SK-N-MC (cell line): Measurements from ENCODE around the gene ITGAV.

Experiments
- EZH2 ChIP-seq: fragments of 200-600 bp; sonication (generic); IDR thresholded peaks from one replicate; pipeline ENCODE4 v1.6.1; 2017; ENCODE audit warnings: antibody characterized with exemption
- POLR2AphosphoS5 ChIP-seq: IDR thresholded peaks from 2 replicates; pipeline ENCODE4 v1.6.1; 2012; ENCODE audit warnings: mild to moderate bottlenecking, low read depth, low read length, borderline replicate concordance

DNA sequence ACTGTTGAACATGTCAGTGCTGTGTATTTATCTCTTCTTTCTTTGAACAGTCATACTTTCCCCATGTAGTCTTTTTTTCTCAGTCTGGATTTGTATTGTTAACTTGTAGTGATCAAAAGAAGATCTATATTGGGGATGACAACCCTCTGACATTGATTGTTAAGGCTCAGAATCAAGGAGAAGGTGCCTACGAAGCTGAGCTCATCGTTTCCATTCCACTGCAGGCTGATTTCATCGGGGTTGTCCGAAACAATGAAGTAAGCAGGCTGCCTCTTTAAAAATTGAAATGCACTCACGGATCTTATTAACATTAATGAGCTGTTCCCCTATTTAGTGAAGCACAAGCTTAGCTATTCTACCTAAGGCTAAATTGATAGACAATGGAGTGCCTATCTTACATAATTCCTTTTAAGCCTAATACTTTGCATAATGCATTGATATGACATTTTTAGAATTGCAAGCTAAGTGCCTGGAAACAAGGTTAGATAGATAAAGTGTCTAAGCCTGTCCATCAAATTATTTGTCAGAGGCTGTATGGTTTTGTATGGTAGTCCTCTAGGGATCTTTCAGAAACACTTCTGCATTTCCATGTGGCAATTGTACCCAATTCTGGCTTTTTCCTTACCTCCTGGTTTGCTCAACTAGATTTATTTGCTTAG is 74.7 kb downstream of the ITGAV start:
- TF ChIP-seq EZH2: no peak
- no peak for TF ChIP-seq POLR2AphosphoS5
